Right cardiac atrium (tissue), 5 donors: ENCODE results near the gene IRF7. TPM values are rescaled to one million over a fixed set of nuclear protein-coding genes. Genes with fewer than 3 reads are reported as not detected.
"Not testable (repeated sequence)": the region's sequence is repeated elsewhere in the genome, so short reads cannot be mapped to it uniquely, and the experiment has no call there.

Experiments
- ATAC-seq, 2 donors: fragments of 200-7000 bp; cut with Tn5 transposase; one replicate each; pipeline versions ENCODE4 v1.8.0 to v1.9.1; 2020; ENCODE audit warnings: moderate library complexity in 2 of 2, mild to moderate bottlenecking in 1 of 2
- DNase-seq, 3 donors: peaks; one replicate each; pipeline ENCODE4 v3.0.0-alpha.2; 2020
- H3K27ac ChIP-seq: one replicate; pipeline ENCODE4 v1.5.1; 2013; ENCODE audit warnings: mild to moderate bottlenecking, low read length, control low read depth, moderate library complexity
- H3K27me3 ChIP-seq: one replicate; pipeline ENCODE4 v1.6.1; 2013; ENCODE audit not compliant: control insufficient read depth, insufficient read depth
- H3K4me1 ChIP-seq: one replicate; pipeline ENCODE4 v1.6.1; 2013; ENCODE audit warnings: low read length; ENCODE audit not compliant: control insufficient read depth, insufficient read depth
- H3K4me3 ChIP-seq: one replicate; pipeline ENCODE4 v1.5.1; 2013; ENCODE audit warnings: low read length, control low read depth
- H3K9me3 ChIP-seq: one replicate; pipeline ENCODE4 v1.6.1; 2013; ENCODE audit warnings: low read length; ENCODE audit not compliant: control insufficient read depth
- WGBS: extraction: QIAGEN DNeasy Blood & Tissue Kit; methylation state at CpG from one replicate; pipeline ENCODE4 v1.1.7; 2013; 5-methylcytosine and 5-hydroxymethylcytosine counted together
- intact Hi-C, 4 donors: fragments of 100-400 bp; cut with DNase I; formaldehyde crosslinking; loops; one replicate each; pipeline versions ENCODE4 v1.11.0 to v1.14.0; 2022 to 2023
- polyA plus RNA-seq: library from polyadenylated mRNA; stranded (reverse); fragments of 200-250 nt; gene quantifications from one replicate; pipeline ENCODE4 v1.2.3, GENCODE V29; 2013
- total RNA-seq, 4 donors: library from RNA; stranded (reverse); fragmentation: NEBNext Ultra II Directional; extraction: Animal tissue kit (Norgen Biotek cat#: 25700); gene quantifications; one replicate each; pipeline ENCODE4 v1.2.1, GENCODE V29; 2021
- donor health status: healthy with polysubstance abuse.
- donor health status: DM: no; HTN: yes; CAD: no.
- donor health status: DM: no; HTN: no; CAD: no.
- donor health status: DM: no; HTN: yes; CAD: no; lungs with severe emphysema.
- donor health status: DM: yes; HTN: yes; CAD: no.

IRF7 gene
- total and polyA plus RNA-seq, 5 donors, result 9.4 to 19.2 (median 13.8) TPM

- Histone ChIP-seq H3K4me3 (no peak overlapping the region), H3K27ac (no peak overlapping the region), H3K9me3 (no peaks in the 10 kb centered on the region), H3K27me3 (no peaks in the 10 kb centered on the region), H3K4me1 (no peaks in the 10 kb centered on the region)
- intact Hi-C loops, result no loop called here
- ATAC-seq (peak in 1 of 2 donors; percentile 23), DNase-seq (peak in 2 of 3 donors; percentile 24 to 32)
- WGBS, result 91% methylated on average over 30 of the region's 30 CpGs
These were observed 39.4 kb upstream of the IRF7 start for GRCh38 chr11:655036-655726.

- intact Hi-C loops, H3K27me3 ChIP-seq: not testable (repeated sequence)
- DNase-seq, result peak in 1 of 3 donors; percentile 19
These were observed 38.7 kb upstream of the IRF7 start for GRCh38 chr11:654444-654843.

GRCh38 chr11:653837-654236 lies 38.1 kb upstream of the IRF7 start:
- intact Hi-C loops, result no loop called here
- H3K9me3 ChIP-seq, result no peaks in the 10 kb centered on the region
- no peak overlapping the region for H3K4me3 ChIP-seq
- 87% methylated on average over 15 of the region's 15 CpGs for WGBS
- DNase-seq, result peak in 1 of 3 donors; percentile 32
- H3K27ac ChIP-seq, result no peak overlapping the region
- no peaks in the 10 kb centered on the region for H3K27me3 ChIP-seq
- no peaks in the 10 kb centered on the region for H3K4me1 ChIP-seq
- peak in 1 of 2 donors; percentile 25 for ATAC-seq

More at GRCh38 chr11:654444-654843, 38.7 kb upstream of the IRF7 start:
- H3K4me1 ChIP-seq, ATAC-seq, H3K9me3 ChIP-seq, H3K27ac ChIP-seq, H3K4me3 ChIP-seq: not testable (repeated sequence)
- WGBS, result 95% methylated on average over 12 of the region's 12 CpGs

- intact Hi-C loops, H3K27ac ChIP-seq, H3K4me3 ChIP-seq, H3K9me3 ChIP-seq, H3K27me3 ChIP-seq, ATAC-seq, H3K4me1 ChIP-seq: not testable (repeated sequence)
- DNase-seq, result peak in 1 of 3 donors; percentile 14
- WGBS, result 93% methylated on average over 14 of the region's 14 CpGs
These were observed 37.4 kb upstream of the IRF7 start for GRCh38 chr11:653136-653535.

DNA sequence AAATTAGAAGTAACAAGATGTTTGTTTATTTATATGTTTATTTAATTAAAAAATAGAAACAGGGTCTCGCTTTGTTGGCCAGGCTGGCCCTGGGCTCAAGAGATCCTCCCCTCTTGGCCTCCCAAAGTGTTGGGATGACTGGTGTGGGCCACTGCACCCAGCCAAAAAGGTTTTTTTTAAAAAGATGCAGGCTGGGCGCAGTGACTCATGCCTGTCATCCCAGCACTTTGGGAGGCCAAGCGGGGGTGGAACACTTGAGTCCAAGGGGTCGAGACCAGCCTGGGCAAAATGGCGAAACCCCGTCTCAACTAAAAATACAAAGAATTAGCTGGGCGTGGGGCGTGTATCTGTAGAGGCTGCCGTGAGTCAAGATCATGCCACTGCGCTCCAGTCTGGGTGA lies 34.7 kb upstream of the IRF7 start:
- no peak overlapping the region for H3K27ac ChIP-seq
- WGBS, result 96% methylated on average over 10 of the region's 10 CpGs
- intact Hi-C loops, result no loop called here
- ATAC-seq, result no peak
- no peak for DNase-seq
- no peaks in the 10 kb centered on the region for H3K4me1 ChIP-seq
- no peaks in the 10 kb centered on the region for H3K27me3 ChIP-seq
- no peaks in the 10 kb centered on the region for H3K9me3 ChIP-seq
- H3K4me3 ChIP-seq, result no peak overlapping the region

DNA sequence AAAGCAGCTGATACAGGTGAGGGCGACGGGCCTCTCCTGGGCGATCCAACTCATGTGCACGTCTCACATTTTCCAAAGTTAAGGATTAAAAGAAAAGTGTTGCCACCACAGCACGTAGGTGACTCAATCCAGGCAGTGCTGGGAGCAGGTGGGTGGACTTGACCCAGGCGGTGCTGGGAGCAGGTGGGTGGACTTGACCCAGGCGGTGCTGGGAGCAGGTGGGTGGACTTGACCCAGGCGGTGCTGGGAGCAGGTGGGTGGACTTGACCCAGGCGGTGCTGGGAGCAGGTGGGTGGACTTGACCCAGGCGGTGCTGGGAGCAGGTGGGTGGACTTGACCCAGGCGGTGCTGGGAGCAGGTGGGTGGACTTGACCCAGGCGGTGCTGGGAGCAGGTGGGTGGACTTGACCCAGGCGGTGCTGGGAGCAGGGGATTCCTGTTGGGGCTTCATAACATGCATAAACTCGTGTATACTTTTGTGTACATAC lies 32.0 kb upstream of the IRF7 start:
- intact Hi-C loops, H3K9me3 ChIP-seq, ATAC-seq, DNase-seq, H3K4me1 ChIP-seq, H3K27me3 ChIP-seq, H3K4me3 ChIP-seq, H3K27ac ChIP-seq: not testable (repeated sequence)
- WGBS, result 92% methylated on average over 10 of the region's 14 CpGs

DNA sequence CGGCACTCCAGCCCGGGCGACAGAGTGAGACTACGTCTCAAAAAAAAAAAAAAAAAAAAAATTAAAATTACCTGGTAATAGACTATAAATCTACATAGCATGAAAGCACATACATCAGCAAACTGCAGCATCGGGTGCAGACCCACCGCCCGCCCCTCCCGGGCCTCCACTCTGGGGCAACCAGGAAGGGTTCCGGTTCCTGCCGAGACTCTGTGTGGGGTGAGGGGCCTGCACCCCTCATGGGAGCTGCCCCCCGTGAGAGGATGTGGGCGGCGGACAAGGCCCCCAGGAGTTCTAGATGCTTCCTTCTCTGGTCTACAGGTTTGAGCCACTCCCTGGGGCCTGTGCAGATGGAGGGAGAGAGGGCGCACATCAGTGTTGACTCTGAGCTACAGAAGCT lies 30.5 kb upstream of the IRF7 start:
- intact Hi-C loops, result no loop called here
- DNase-seq (peak in 1 of 3 donors; percentile 36), ATAC-seq (no peak)
- Histone ChIP-seq H3K4me3 (no peak overlapping the region), H3K27ac (no peak overlapping the region), H3K27me3 (no peaks in the 10 kb centered on the region), H3K4me1 (no peaks in the 10 kb centered on the region), H3K9me3 (no peaks in the 10 kb centered on the region)
- 84% methylated on average over 14 of the region's 14 CpGs for WGBS

GRCh38 chr11:645536-645935 lies 29.8 kb upstream of the IRF7 start:
- WGBS, result 85% methylated on average over 16 of the region's 16 CpGs
- Histone ChIP-seq H3K9me3 (no peaks in the 10 kb centered on the region), H3K4me1 (no peaks in the 10 kb centered on the region), H3K27ac (no peak overlapping the region), H3K27me3 (no peaks in the 10 kb centered on the region), H3K4me3 (no peak overlapping the region)
- DNase-seq (peak in 1 of 3 donors; percentile 33), ATAC-seq (no peak)
- intact Hi-C loops, result no loop called here

GRCh38 chr11:643849-644738 lies 28.3 kb upstream of the IRF7 start:
- peak in 1 of 3 donors; percentile 29 for DNase-seq
- H3K4me3 ChIP-seq, result no peak overlapping the region
- H3K9me3 ChIP-seq, result no peaks in the 10 kb centered on the region
- ATAC-seq, result no peak
- intact Hi-C loops, result no loop called here
- WGBS, result 87% methylated on average over 50 of the region's 50 CpGs
- no peaks in the 10 kb centered on the region for H3K27me3 ChIP-seq
- H3K27ac ChIP-seq, result no peak overlapping the region
- H3K4me1 ChIP-seq, result peaks cover 5% of the 10 kb centered on the region

- peak in 1 of 3 donors; percentile 37 for DNase-seq
- ATAC-seq, result no peak
- no peaks in the 10 kb centered on the region for H3K27me3 ChIP-seq
- H3K9me3 ChIP-seq, result no peaks in the 10 kb centered on the region
- no peak overlapping the region for H3K4me3 ChIP-seq
- intact Hi-C loops, result no loop called here
- no peak overlapping the region for H3K27ac ChIP-seq
- H3K4me1 ChIP-seq, result peaks cover 6% of the 10 kb centered on the region
- WGBS, result 96% methylated on average over 9 of the region's 9 CpGs
These were observed 27.6 kb upstream of the IRF7 start for GRCh38 chr11:643366-643765.

- intact Hi-C loops, result no loop called here
- H3K9me3 ChIP-seq, result no peaks in the 10 kb centered on the region
- ATAC-seq (no peak), DNase-seq (peak in 1 of 3 donors; percentile 46)
- no peak overlapping the region for H3K4me3 ChIP-seq
- no peaks in the 10 kb centered on the region for H3K27me3 ChIP-seq
- no peak overlapping the region for H3K27ac ChIP-seq
- WGBS, result 94% methylated on average over 19 of the region's 19 CpGs
- peaks cover 10% of the 10 kb centered on the region for H3K4me1 ChIP-seq
These were observed 26.1 kb upstream of the IRF7 start for GRCh38 chr11:641806-642370.
